HG03354 (cell line): ENCODE results near the gene SPATS2.

Source experiments
- ATAC-seq: cut with Tn5 transposase; IDR thresholded peaks from one replicate; pipeline ENCODE4 v1.9.1; 2021; ENCODE audit warnings: mild to moderate bottlenecking; ENCODE audit not compliant: unreplicated experiment, poor library complexity, severe bottlenecking

The SPATS2 gene

DNA sequence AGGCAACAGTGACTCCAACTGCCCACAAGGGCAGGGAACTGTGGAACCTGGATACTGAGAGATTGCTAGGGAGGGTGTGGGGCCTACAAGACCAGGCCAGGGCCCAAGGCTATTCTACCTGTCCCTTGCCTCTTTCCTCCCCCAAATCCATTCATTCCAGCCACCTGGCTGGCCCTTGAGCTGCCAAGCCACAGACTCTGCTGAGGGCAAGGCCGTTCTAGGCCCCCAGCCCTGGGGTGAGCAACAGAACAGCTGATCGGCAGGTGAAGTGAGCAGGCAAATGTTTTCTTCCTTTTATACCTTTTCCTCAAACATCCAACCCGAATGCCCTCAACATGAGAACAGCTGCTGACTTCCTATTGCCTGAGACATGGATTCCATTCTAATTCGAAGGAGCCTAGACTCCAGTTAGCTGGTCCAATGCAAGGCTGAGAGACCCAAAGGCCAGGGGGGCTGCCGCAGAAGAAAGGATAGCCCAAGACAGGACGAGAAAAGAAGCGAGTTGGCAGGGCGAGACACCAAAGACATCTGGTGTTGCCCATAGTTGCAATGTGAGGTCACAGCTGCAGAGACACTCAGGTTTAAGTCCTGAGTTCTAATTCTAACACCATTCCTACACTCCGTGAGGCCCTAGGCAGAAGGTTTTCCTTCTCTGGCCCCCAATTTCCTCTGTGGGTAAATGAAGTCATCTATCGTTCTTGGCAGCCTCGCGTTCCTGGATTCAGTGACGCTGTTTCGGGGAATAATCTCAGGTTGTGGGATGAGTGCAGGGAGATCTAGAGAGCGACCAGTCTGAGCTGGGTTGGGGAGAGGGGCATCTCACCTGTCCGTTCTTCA lies 31.9 kb upstream of the SPATS2 start:
- no peak for ATAC-seq

DNA sequence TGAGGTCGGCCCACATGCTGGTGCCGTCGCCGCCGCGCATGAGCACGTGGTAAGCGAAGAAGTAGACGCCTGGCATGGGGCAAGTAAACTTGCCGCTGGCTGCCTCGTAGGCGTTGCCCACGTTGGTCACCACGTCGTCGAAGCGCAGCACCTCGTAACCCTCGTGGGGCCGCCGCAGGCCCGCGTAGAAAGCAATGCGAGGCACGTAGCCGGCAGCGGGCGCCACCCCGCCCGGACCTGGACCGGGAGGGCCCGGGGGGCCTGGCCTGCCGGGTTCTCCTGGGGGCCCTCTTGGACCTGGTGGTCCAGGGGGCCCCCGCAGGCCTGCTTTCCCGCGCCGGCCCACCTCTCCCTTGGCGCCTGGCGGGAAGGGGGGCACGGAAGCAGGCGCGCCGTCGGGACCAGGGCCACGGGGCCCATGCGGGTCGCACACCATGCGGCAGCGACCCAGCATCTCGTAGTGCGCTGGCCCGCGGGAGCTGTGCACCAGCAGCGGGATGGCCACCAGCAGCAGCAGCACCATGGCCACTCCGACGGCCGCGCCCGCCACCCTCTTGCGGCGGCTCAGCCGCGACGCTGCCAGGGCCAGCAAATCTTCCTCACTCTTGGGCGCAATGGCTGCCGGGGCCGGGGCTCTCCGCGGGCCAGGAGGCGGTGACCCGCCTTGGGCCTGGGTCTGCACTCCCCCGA lies 31.2 kb upstream of the SPATS2 start:
- ATAC-seq: no peak

DNA sequence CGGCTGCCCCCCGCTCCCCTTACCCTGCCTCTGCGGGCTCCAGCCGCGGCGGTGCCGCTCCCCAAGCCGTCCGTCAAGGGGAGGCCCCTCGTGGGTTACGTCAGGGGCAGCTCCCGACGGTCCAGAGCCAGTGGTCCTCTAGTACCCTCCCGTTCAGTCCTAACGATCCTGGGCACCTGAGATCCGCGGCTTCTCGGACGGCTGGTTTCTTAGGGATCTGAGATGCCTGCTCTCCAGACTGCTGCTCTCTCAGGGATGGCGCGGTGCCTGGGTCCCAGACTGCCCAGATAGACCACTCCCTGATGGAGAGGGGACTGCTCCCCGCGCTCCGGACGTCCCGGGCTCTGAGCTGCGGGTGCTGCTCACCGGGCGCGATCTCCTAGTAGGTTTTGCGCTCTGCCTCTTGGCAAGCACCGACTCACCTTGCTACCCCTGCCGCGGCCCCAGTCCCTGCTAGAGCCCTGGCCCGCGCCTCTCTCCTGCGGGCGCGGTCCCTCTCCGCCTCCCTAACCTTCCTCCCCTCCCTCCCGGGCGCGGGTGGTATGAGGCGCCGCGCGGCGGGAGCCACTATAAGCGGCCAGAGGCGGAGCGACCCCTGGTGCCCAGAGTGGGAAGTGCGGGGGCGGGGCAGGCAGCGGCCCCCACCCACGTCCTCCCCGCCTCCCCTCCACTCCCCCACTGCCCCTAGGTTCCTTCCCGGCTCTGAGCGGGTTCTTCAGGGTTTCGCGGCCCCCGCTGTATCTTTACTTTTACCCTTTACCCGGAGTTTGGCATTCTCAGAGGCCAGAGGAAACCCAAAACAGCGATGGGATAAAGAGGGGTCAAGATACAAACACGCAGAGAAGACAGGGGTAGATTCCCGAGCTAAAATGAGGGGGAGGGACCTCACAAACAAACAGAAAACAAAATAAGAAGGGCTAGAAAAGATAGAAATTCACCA lies 30.3 kb upstream of the SPATS2 start, which contains the start of gene C1QL4:
Gene C1QL4 (minus strand): TSS at position 544 of the 940 bp plus-strand sequence. CDS start 711 bp downstream, outside the sequence.
- peak; percentile 74 for ATAC-seq

DNA sequence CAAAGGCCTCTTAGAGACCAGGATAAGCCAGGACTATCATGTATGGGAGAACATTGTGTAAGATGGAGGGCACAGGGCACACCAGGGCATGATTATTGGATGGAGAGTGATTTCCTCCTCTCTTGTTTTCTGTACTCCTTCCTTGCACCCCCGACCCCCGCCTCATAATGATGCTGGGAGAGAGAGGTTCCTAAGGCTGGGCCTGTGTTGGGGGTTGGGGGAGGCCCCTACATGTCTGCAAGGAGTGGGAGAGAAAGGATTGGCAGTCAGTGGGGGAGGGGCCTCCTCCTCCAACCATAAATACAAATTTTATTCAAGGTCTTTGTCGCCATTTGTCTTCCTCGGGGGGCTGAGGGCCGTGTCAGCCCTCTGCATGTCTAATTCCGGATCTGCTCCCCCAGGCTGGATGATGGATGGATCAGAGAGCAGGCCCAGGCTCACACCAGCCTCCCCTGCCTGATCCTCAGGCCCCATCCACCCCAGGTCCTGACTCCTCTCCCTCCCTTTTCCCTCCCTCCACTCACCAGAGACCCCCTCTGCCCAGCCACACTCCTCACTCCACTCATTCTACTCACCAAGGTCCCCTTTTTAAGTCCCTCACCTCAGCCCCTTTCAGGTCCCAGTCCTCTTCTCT lies 28.3 kb upstream of the SPATS2 start:
- no peak for ATAC-seq

DNA sequence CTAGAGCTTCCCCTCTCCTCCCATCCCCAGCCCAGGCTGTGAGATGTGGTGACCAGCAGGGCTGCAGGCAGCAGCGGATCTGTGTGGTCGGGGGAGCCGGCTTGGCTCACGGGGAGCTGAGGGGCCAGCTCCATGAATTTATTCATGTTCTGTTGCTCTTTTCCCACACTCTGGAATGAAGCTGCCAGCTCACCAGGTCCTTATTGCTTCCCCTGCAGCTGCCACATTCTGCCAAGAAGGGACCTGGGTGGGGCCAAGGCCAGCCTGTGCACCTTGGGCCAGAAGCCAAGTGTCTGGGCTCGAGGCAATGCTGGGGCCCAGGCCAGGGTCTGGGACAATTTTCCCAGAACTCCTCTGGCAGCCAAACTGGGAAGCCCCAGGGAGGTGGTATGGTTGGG lies 27.8 kb upstream of the SPATS2 start:
- no peak for ATAC-seq

DNA sequence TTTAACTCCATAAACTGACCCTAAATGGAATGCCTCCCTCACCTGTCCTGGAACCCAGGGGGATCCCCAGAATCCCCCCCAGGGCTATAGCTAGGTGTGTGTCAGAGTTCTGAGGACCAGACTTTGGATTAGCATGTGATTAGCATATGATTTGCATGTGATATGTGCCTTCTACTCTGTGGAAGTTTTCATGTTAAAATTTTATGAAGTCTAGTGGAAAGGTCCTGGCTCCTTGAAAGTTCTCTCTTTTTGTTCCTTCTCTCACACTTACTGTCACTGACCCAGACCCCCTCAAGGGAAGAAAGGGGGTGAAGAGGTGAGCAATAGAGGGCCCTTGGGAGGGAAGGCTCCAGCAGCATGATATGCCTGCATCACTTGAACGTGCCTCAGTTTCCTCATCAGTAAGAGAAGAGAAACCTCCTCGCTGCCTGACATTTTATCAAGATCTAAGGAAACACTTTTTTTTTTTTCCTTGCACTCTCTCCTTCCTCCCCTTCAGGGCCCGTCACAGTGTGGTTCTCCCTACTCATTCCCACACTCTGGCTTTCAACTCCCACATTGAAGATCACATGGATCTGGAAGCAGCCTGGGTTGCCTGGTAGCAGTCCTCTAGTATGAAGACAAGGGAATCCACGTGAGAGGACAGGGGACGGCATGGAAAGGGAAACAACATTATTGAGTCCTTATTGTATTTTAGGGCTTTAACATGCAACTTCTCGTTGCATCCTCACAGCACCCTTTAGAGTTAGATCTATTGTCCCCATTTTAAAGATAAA lies 27.0 kb upstream of the SPATS2 start:
- ATAC-seq: no peak

DNA sequence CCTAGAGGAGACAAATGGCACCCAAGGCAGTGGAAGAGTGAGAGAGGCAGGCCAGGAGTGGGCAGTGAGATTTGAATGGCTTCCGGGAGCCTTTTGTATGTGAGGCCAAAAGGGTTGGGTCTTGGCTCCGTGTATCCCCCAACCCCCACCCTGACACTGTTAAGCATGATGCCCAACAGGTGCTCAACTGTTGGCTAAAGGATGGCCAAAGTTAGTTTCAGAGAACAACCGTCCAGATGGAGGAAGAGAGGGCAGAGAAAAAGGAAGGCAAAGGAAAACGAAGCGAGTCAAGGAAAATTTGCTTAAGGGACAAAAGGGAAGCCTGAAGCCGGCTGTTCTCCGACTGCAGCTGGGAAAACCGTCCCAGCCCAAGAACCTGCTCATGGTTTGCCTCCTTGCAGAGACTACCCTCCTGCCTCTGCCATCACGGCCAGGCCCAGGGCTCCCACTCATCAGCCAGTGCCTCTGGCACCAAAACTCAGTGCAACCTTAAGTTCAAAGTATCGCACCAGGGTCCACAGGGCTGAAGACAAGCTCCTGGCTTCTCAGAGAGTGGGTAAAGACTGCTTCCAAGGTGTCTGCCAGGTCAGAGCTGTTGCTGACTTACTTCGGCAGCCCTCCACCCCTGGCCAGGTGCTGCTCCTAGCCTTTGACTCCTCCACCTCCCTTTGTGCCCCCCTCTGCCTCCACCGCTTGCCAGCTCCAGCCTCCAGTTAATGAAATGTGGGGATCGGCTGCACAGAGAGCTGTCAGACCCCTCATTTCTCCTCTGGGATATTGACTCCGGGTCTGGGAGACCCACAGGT lies 26.1 kb upstream of the SPATS2 start:
- ATAC-seq: no peak

DNA sequence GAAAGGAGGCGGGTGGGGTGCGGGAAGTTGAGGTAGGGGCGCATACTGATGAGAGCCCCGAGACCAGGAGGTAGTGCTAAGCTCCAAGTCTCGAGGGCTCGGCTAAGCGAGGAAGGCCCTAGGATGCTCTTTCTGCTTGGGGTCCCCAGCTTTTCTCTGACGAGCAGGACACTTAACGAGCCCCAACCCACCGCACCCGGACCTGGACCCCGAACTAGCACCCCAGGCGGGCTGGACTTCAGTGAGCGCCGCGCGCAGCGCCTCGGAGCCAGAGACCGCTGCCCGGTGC lies 25.5 kb upstream of the SPATS2 start:
- no peak for ATAC-seq

DNA sequence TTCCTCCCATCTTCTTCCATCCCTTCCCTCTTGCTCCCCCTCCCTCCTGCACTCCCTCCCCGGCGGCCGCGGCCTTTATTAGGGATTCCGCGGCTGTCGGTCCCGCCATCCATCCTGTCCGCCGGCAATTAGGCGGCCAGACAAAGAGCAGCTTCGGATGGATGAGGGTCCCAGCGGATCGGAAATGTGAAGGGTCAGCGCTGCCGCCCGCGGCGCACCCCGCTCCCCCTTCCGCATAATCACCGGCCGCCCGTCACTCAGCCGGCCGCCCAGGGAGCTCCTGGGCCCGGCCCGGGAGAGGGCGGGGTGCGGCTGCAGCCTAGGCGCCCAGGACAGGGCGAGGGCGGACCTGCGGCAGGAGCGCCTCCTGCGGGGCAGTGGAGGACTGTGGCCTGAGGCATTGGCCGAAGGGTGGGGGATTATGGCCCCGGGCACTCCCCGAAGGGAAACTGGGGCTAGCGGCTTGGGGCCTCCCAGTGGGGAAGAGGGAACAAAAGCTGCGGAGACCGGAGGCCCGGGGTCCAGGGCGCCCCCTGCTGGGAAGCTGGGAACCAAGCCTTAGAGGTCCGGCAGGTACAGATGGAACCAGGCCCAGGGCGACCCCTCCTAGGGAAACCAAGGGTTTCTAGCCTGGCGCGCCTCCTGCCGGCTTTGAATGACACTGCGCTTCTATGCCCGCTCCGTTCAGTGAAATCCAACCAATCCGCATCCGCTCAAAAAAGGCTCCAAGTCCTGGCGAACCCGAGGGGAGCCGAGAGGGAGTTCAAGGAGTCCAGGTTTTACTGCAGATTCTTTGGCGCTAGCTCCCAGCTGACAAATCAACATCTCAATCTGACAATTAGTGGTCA lies 25.0 kb upstream of the SPATS2 start:
- peak; percentile 63 for ATAC-seq

DNA sequence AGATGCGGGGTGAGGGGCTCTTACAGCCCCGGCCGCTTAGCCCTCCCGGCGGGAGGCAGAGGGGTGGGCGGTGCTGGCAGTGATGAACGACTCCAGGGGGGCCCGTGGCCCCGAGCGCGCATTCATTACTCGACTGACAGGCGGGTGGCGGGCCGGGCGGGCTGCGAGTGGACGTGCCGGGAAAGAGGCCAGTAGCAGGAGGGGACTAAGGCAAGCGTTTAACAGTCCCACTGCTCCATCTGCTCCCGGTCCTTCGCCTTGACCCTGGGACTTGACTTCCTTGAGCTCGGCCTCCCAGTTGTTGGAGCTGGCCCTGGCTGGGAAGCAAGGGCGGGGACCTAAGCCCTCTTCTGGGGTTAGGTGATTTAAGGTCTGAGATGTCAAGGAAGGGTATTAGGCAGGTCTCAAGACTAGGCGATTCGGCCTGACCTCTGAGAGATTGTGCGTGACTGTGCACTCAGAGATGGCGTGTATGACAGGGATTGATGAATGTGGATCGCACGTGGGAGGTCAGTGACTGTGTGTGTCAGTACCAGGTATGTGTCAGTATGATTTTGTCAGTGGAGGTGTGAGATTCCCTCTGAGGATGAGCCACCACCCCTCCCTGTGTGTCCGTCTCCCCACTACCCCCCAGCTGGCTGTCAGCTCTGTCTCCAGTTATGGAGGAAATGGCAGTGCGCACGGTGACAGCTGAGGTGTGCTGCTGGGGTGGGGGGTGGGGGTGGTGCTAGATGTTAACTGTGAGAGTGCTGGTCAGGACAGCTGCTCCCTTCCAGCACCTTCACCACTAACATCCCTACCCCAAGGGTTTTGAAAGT lies 24.1 kb upstream of the SPATS2 start:
- ATAC-seq: no peak

DNA sequence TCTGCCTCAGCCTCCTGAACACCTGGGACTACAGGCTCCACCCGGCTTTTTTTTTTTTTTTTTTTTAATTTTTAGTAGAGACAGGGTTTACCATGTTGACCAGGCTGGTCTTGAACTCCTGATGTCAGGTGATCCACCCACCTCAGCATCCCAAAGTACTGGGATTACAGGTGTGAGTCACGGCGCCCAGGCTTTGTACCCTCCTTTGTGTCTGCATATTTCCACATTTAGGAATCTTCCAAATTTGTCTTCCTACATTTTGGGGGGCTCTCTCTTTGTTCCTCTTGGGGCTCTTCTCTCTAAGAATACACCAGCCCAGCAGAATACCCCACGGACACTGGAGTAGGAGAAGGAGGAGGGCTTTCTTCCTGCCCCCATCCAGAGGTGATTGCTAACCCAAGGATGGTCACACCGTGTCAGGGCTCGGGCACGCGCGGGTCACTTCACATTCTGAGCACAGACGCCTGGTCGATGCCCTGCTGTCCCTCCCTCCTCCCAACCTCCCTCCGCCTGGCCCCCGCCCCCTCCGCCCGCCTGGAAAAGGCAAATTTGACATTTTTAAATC lies 22.7 kb upstream of the SPATS2 start:
- ATAC-seq: no peak

DNA sequence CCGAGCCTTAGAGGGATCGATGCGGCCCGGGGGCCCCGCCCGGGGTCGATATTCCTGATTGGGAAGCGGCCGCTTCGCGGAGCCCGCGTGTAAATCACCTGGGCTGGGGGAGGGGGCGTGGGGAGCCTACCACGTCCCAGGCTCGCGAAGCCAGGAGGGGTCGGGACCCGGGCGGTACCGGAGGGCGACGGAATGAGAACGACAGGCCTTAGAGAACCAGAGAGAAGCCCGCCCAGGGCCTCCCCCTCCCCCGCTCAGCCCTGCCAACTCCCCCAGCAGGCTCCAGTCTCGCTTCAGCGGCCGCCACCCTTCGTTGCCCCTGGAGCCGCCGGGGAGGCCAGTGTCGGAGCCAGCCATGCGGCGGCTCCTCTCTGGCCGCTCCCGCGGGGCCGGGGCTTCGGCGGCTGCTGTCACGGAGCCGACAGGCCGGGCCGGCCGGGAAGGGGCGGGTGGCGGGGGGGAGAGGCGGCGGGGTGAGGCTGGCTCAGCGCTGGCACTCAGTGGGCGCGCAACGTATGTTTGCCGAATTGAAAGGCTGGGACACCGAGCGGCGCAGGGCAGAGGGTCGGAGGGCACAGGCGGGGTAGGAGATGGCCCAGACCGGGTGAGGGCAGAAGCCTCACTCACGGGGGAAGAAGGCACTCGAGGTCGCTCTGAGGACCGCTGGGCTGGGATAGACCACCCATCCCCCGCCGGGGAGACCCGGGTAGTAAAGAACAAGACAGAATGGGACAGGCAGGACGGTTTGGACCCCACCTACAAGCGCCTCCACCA lies 22.0 kb upstream of the SPATS2 start:
- ATAC-seq: no peak

DNA sequence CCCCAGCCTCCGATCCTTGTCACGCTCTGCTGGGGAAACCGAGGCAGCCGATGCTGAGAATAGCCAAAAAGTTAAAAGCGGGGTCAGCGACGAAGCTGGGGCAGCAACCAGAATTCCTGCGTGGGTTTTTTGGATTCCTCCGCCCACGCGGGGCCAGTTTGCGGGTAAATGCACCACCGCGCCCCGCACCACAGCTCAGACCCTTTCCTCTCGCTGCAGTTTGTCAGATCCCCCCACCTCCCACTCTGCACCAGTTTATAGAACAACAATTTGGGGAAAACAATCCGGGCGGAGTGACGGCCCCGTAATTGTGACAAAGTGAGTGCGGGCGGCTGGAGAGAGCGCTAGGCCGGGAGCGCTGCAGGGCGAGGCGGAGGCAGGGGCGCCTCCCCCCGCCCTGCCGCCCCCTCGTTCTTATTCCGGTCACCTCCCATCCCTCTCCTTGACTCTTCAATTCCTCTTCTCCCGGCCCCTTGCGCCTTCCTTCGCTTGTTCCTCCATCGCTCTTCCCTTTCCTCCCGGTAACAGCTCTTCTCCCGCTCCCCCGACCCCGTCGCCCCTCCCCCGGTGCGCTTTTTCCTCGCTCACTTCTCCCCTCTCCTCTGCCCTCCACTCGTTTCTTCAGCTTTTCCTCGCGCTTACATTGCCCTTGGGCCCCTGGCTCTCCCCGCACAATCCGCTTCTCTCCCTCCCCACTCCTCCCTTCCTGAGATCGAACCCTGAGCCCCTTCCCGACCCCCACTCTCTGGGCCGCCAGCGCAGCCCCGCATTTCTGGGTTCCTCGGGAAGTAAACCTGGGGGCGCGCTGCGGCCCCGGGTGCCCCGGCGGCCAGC lies 21.2 kb upstream of the SPATS2 start:
- ATAC-seq: no peak

DNA sequence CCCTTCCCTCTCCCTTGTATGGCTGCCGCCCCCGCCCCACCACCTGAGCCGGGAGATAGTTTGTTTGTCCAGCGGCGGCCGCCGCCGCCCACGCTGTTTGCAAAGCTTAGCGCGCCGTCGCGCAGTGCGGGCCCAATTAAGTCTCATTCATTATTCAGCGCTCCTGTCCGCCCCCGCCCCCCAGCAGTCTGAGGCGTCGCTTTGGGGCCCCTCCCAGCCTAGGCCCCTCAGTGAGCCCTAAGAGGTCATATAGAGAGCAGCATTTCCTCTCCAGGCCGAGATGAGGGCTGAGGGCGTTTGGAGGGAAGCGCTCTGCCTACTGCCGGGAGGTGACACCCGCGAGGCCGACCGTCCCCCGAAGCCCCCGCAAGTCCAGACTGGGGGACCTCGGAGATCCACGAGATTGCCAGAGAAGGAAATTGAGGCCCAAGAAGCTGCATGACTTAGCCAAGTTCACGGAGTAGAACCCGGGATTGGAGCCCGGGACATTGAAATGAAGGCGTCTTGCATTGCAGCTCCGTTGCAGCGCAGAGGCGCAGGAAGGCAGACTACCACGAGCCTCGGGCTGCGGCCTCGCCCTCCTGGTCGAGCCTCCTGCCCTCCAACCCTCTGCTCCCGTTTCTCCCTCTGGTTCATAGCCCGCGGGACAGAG lies 20.5 kb upstream of the SPATS2 start, which contains the start of gene DNAJC22:
Gene DNAJC22 (plus strand): TSS at position 230 of the 652 bp plus-strand sequence. CDS start 1,985 bp downstream, outside the sequence.
- ATAC-seq: no peak
